ENCODE data around the gene ARMCX5.
A peak's percentile ranks its signal among the peaks of the same experiment; 100 is the strongest.

The ARMCX5 gene

GRCh38 chrX:102599084-102599950 is at the start of gene ARMCX5:
TSS of gene ARMCX5 (plus strand) at chrX:102599515. CDS start at chrX:102602142, 2,627 bp downstream.
- peak; percentile 34 for DNase-seq (ENCODE audit: low spot score)

DNA sequence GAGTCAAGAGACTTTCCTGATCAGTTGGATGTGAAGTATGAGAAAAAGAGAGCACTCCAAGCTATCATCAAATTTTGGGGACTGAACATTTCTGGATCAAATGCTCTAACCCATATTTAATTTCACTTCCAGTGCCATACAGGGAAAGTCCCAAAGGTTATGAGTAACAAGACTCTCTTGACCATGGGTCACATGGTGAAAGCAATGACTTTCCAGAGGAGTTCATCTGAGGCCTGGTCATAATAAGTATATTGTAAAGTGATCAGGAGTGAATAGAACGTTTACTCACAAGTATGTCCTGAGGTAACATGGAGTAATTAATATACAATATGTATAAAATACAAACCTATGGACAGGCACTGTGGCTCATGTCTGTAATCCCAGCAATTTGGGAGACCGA is 40.7 kb upstream of the ARMCX5 start:
- no peak for DNase-seq (ENCODE audit: low spot score)

DNA sequence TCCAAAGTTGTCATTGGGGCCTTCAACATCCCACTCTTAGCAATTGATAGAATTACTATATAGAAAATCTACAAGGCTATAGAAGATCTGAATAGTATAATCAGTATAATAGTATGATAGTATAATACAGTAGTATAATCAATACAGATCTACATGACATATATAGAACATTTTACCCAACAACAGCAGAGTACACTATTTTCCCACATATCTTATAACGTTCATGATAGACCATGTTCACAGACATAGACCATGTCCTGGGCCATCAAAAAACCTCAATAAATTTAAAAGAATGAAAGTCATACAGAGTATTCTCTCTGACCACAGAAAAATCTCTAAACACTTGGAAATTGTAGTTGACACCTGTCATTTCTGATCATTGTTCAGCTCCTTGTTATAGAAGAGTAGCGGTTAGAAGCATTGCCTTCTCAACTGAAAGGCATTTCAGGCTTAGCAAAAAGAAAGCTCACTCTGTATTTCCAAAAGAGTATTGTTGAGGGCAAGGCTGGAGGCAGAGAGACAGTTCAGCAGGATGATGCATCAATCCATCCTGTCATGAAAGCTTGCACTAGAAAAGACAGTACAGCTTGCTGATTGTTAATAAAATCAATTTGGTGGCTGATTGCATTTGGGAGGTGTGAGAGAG is 38.8 kb upstream of the ARMCX5 start:
- DNase-seq (ENCODE audit: low spot score): no peak

- DNase-seq (ENCODE audit: low spot score): no peak
Measured at GRCh38 chrX:102580891-102581290, 18.4 kb upstream of the ARMCX5 start.

DNA sequence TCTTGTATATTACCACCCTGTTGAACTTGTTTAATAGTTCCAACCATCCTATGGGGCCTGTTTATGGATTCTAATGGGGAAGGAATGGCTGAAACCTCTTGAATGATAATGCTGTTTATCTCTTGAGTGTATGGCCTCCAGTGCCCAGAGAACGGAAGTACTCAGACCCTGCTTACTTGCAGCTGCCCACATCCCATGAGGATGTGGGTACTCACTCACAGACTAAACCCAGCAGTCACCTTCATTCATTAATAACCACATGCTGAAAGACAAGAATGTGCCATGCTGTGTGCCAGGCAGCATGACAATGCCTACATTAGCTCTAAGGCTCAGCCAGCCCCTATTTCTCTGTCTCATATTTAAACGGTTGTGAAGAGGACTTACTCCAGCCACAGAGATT is 5.9 kb upstream of the ARMCX5 start:
- DNase-seq (ENCODE audit: low spot score): no peak

DNA sequence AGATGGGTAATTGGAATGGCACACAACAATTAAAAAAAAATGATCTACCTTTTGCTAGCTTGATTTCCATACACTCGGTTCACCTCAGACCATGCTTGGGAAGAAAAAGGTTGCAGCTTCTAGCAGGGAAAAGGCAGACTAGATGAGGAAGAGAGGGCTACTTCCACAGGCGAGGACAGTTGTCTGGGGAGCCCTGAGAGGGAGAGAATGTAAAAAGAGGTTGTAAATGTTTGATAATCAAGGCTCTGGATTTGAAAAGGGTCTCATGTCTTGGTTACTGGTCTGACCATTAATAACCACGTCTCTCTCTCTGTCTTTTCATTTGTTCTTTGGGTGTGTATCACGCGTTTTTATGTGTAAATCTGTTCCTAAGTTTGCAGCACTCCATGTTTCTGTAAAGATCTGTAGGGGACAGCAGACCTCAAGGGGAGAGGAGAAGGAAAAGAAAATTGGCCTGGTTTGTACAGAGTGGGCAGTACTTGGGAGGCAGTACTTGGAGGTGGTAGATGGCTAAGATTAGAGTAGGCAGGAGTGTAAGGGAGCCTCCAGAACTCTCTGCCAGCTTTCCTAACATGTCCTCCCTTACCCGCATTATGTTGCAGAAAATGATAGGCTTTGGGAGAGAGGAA is 750 bp downstream of the ARMCX5 start:
- no peak for DNase-seq (ENCODE audit: low spot score)

DNA sequence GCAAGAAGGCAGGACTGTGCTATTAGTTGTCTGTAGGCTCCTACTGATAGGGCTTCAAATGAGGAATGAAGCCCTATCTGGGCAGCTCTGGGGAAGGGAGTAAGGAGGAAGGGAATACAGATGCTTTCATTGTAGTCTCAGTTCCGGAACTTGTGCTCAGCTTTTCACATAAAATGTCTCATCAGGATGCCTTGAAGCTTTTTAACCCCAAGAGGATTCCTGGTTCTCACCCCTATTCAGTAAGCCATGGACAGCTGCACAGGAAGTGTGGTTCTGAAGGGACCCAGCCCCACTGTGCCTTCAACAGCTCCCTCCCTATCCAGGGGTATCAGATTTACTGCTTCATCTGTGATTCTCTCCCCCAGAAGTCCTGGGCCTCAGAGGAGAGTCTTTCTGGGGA is 5.0 kb downstream of the ARMCX5 start:
- DNase-seq (ENCODE audit: low spot score): no peak

GRCh38 chrX:102606115-102606514 is 6.8 kb downstream of the ARMCX5 start:
- no peak for DNase-seq (ENCODE audit: low spot score)

DNA sequence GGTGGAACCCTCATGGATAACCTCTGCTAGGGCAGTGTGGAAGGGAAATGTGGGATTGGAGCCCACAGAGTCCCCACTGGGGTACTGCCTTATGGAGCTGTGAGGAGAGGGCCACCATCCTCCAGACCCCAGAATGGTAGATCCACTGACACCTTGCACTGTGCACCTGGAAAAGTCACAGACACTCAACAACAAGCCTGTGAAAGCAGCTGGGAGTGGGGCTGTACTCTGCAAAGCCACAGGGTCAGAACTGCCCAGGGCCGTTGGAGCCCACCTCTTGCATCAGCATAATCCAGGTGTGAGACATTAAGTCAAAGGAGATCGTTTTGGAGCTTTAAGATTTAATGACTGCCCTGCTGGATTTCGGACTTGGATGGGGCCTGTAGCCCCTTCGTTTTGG is 11.6 kb downstream of the ARMCX5 start:
- no peak for DNase-seq (ENCODE audit: low spot score)

DNA sequence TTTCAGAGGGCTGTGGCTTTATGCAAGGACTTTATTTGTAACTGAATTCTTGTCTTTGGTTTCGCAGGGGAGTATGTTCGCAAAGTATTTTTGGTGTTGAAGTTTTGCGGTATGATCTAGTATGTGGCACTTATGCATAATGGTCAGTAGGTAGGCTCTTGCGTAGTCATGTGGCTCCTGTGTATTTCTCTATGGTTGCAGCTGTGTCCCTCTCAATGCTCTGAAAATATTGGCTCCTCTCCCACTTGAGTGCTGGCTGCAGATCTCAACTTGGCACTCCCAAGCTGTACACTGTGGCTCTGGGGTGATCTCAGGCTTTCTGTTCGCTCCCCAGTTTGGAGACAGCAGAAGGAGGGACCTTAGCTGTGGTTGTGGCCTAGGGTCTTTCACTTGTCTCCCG is 24.8 kb downstream of the ARMCX5 start:
- no peak for DNase-seq (ENCODE audit: low spot score)

GRCh38 chrX:102627640-102628039 is 28.3 kb downstream of the ARMCX5 start:
- DNase-seq (ENCODE audit: low spot score): no peak

- no peak for DNase-seq (ENCODE audit: low spot score)
Measured at GRCh38 chrX:102637561-102637960, 38.2 kb downstream of the ARMCX5 start.

DNA sequence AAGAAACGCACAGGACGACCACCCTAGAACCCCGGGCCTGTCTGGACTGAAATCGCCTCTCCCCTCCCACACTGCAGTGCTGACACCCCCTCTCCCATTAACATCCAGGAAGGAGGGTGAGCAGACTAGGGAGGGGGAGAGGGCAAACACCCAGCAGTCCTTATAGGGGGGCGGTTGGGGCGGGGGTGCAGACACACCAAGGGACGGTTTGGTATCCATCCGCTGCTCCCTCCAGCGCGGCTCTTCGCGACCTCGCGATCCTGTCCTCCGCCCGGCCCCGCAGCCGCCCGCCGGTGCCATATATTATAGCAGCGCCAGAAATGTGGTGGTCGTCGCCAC is 51.6 kb downstream of the ARMCX5 start:
- no peak for DNase-seq (ENCODE audit: low spot score)

DNA sequence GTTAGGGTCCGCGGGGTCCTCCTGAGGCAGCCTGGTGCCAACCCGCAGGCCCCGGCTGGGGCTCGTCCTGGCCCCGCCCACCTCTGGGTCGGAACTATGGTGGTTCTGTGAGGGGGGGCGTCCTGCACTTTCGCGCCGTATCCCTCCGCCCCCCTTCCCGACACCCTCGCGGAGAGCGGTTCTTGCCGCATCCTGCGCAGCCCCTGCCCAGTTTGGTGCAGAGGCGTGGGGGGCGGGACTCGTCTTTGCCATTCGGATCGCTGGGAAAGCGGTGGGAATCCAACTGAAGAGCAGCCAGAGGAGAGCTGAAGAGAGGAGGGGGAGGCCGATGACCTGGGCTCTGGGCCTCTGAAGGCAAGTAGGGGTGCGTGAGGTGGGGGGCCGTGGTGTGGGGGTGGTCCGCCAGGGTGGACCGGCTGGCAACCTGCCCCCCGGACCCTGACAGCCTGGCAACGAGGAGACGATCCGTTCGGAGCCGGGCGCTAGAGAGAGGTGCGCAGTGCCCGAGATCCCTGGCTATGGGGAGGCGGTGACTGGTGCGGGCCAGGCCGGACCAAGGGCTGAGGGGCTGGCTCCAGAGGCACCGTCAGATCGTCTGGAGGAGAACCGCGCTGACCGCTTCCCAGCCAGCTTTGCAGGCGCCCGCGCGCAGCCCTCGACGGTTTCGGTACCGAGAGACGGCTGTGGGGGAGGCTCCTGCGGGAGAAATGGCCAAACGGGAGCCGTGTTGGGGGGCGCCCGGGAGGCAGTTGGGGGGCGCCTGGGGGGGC is 52.1 kb downstream of the ARMCX5 start, which contains the start of gene GPRASP1:
GPRASP1 (plus strand) TSS at position 242 of the 770 bp plus-strand sequence. CDS start 2,431 bp downstream, outside the sequence.
- no peak for DNase-seq (ENCODE audit: low spot score)

- no peak for DNase-seq (ENCODE audit: low spot score)
Measured at GRCh38 chrX:102652031-102652688, 52.8 kb downstream of the ARMCX5 start.

Data from germinal center (tissue), 1 donor.